Upper lobe of left lung (tissue), 6 donors: ENCODE data around the gene RNU6-9. TPM values are rescaled to one million over a fixed set of nuclear protein-coding genes. Genes with fewer than 3 reads are reported as not detected.

Source experiments
- ATAC-seq, 2 donors: fragments of 200-7000 bp; cut with Tn5 transposase; one replicate each; pipeline ENCODE4 v1.9.1; 2022; ENCODE audit warnings: mild to moderate bottlenecking in 2 of 2, moderate library complexity in 2 of 2; ENCODE audit not compliant: low FRiP score in 2 of 2
- DNase-seq, 2 donors: peaks; one replicate each; pipeline ENCODE4 v3.0.0-alpha.2; 2019 to 2020
- H3K27ac ChIP-seq, 4 donors: fragments of 200-600 bp; sonication (generic); one replicate each; pipeline ENCODE4 v1.5.1; 2016 to 2019
- H3K27me3 ChIP-seq, 4 donors: fragments of 200-600 bp; sonication (generic); one replicate each; pipeline ENCODE4 v1.5.1; 2017 to 2019
- H3K36me3 ChIP-seq, 4 donors: fragments of 200-600 bp; sonication (generic); one replicate each; pipeline ENCODE4 v1.5.1; 2016 to 2019
- H3K4me1 ChIP-seq, 4 donors: fragments of 200-600 bp; sonication (generic); one replicate each; pipeline ENCODE4 v1.5.1; 2018 to 2019
- H3K4me3 ChIP-seq, 4 donors: fragments of 200-600 bp; sonication (generic); one replicate each; pipeline ENCODE4 v1.5.1; 2017 to 2019; ENCODE audit warnings: mild to moderate bottlenecking in 2 of 4, moderate library complexity in 1 of 4
- H3K9me3 ChIP-seq, 4 donors: fragments of 200-600 bp; sonication (generic); one replicate each; pipeline ENCODE4 v1.5.1; 2018 to 2019
- EP300 ChIP-seq, 4 donors: sonication (generic); formaldehyde crosslinking; IDR thresholded peaks; one replicate each; pipeline ENCODE4 v1.5.1; 2017; ENCODE audit warnings: antibody characterized with exemption in 4 of 4, control low read depth in 2 of 4
- POLR2A ChIP-seq, 4 donors: fragments of 450-650 bp; IDR thresholded peaks; one replicate each; pipeline ENCODE4 v1.5.1; 2016 to 2017; ENCODE audit warnings: antibody characterized with exemption in 4 of 4, mild to moderate bottlenecking in 2 of 4
- POLR2AphosphoS5 ChIP-seq, 2 donors: sonication (generic); formaldehyde crosslinking; IDR thresholded peaks; one replicate each; pipeline ENCODE4 v1.5.1; 2017; ENCODE audit warnings: antibody characterized with exemption in 2 of 2
- WGBS, 2 donors: methylation state at CpG; one replicate each; pipeline ENCODE4 v1.1.5; 2017 to 2018; 5-methylcytosine and 5-hydroxymethylcytosine counted together
- total RNA-seq, 6 donors: library from RNA; depleted of rRNA in 4 of 6; stranded (reverse); fragments of >200 nt in 4 of 6; gene quantifications; one replicate each; pipeline versions ENCODE4 v1.1.0 to v1.2.1, GENCODE V29; 2016 to 2021
- TF ChIP-seq, protein P1 (sequence below), 6 experiments: fragments of 450-650 bp in 4 of 6; fragments of 200-600 bp in 2 of 6; sonication (generic) in 2 of 6; IDR thresholded peaks; one replicate each; pipeline ENCODE4 v1.5.1; 2016 to 2019; ENCODE audit warnings: antibody characterized with exemption in 6 of 6
- donor health status: DM: no; HTN: no; CAD: no; lungs with moderate emphysema.
- donor health status: DM: no; HTN: yes; CAD: no; lungs with severe emphysema.

RNU6-9 gene
- total RNA-seq, 6 donors from 2014 or later: not detected

- H3K27ac ChIP-seq: peak overlapping the region; percentile 86 to 97 (median 88)
- DNase-seq: peak; percentile 85 to 92
- TF ChIP-seq POLR2AphosphoS5 (IDR thresholded peaks at IDR 0.05) (no peak), EP300 (IDR thresholded peaks at IDR 0.05) (no peak), POLR2A (IDR thresholded peaks at IDR 0.05) (no peak)
- TF ChIP-seq, protein P1, sequence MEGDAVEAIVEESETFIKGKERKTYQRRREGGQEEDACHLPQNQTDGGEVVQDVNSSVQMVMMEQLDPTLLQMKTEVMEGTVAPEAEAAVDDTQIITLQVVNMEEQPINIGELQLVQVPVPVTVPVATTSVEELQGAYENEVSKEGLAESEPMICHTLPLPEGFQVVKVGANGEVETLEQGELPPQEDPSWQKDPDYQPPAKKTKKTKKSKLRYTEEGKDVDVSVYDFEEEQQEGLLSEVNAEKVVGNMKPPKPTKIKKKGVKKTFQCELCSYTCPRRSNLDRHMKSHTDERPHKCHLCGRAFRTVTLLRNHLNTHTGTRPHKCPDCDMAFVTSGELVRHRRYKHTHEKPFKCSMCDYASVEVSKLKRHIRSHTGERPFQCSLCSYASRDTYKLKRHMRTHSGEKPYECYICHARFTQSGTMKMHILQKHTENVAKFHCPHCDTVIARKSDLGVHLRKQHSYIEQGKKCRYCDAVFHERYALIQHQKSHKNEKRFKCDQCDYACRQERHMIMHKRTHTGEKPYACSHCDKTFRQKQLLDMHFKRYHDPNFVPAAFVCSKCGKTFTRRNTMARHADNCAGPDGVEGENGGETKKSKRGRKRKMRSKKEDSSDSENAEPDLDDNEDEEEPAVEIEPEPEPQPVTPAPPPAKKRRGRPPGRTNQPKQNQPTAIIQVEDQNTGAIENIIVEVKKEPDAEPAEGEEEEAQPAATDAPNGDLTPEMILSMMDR (IDR thresholded peaks at IDR 0.05): no peak
These were observed 33.5 kb downstream of the RNU6-9 start for GRCh38 chr19:926589-927350.

GRCh38 chr19:927351-927779, 34.1 kb downstream of the RNU6-9 start:
- Histone ChIP-seq H3K4me1 (peaks cover 30 to 46% (median 39%) of the 10 kb centered on the region in 4 donors), H3K4me3 (peak overlapping the region; percentile 90 to 97 (median 96))
- 5 to 10% methylated on average over 4 to 5 of the region's 15 CpGs for WGBS, 2 donors

More at GRCh38 chr19:926589-927350, 33.5 kb downstream of the RNU6-9 start:
- WGBS, 2 donors: 0% methylated on average over 29 to 35 of the region's 52 CpGs
- Histone ChIP-seq H3K9me3 (no peaks in the 10 kb centered on the region), H3K4me1 (peaks cover 29 to 43% (median 34%) of the 10 kb centered on the region in 4 donors), H3K27me3 (no peaks in the 10 kb centered on the region), H3K4me3 (peak overlapping the region; percentile 90 to 97 (median 96)), H3K36me3 (peaks cover 0 to 18% (median 9%) of the 10 kb centered on the region in 4 donors)
- peak; percentile 44 to 54 for ATAC-seq

GRCh38 chr19:927780-928401, 34.6 kb downstream of the RNU6-9 start:
- DNase-seq: no peak
- Histone ChIP-seq H3K4me3 (peak overlapping the region in 3 of 4 donors; percentile 90 to 97 (median 97)), H3K27me3 (no peaks in the 10 kb centered on the region), H3K36me3 (peaks cover 0 to 18% (median 11%) of the 10 kb centered on the region in 4 donors), H3K9me3 (no peaks in the 10 kb centered on the region), H3K27ac (peak overlapping the region; percentile 86 to 97 (median 88)), H3K4me1 (peaks cover 36 to 52% (median 44%) of the 10 kb centered on the region in 4 donors)
- TF ChIP-seq, protein P1 (IDR thresholded peaks at IDR 0.05): no peak
- TF ChIP-seq POLR2AphosphoS5 (IDR thresholded peaks at IDR 0.05) (no peak), POLR2A (IDR thresholded peaks at IDR 0.05) (no peak)
- 20 to 74% methylated on average over 1 to 7 of the region's 12 CpGs for WGBS, 2 donors
- peak in 1 of 2 donors; percentile 12 for ATAC-seq

More at GRCh38 chr19:927351-927779, 34.1 kb downstream of the RNU6-9 start:
- Histone ChIP-seq H3K27ac (peak overlapping the region; percentile 86 to 97 (median 88)), H3K27me3 (no peaks in the 10 kb centered on the region), H3K9me3 (no peaks in the 10 kb centered on the region), H3K36me3 (peaks cover 0 to 18% (median 9%) of the 10 kb centered on the region in 4 donors)
- ATAC-seq (no peak), DNase-seq (no peak)
- TF ChIP-seq EP300 (IDR thresholded peaks at IDR 0.05) (no peak), POLR2AphosphoS5 (IDR thresholded peaks at IDR 0.05) (no peak), POLR2A (IDR thresholded peaks at IDR 0.05) (no peak)
- TF ChIP-seq, protein P1 (IDR thresholded peaks at IDR 0.05): no peak

DNA sequence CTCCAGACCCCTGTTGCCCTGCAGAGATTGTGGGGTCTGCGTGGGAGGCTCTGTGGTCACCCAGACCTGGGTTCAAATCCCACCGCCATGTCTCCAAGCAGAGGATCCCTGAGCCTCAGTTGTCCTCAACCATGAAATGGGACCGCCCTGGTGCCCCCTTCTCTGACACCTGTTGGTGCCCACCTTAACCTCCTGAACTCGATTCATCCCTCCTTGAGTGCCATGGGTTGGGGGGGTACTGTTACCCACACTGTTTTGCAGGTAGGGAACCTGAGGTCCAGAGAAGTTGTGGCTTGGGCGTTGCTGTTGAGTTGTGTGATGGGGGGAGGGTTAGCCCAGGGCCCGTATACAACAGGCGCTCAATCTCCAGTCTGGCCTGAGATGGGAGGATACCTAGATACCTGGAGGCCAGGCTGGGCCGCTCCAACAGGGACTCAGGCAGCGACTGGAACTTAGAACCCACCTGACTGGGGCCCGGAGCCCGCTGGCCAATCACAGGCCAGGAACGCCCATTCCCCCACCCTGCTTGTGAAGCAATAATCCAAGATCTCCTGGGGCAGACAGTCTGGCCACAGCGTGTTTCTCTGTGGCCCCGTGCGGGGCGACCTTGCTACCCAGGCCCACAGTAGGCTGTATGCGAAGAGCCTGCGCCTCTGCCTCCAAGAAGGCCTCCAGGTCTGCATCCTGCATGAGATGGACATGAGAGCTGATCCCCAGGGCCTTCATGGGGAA, 35.4 kb downstream of the RNU6-9 start:
- Histone ChIP-seq H3K36me3 (peaks cover 0 to 18% (median 11%) of the 10 kb centered on the region in 4 donors), H3K4me3 (no peak overlapping the region), H3K4me1 (peaks cover 43 to 59% (median 51%) of the 10 kb centered on the region in 4 donors), H3K9me3 (no peaks in the 10 kb centered on the region), H3K27ac (peak overlapping the region in 3 of 4 donors; percentile 86 to 97 (median 88)), H3K27me3 (no peaks in the 10 kb centered on the region)
- DNase-seq (peak; percentile 79 to 80), ATAC-seq (no peak)
- TF ChIP-seq, protein P1 (IDR thresholded peaks at IDR 0.05): no peak
- no peak for TF ChIP-seq POLR2AphosphoS5 (IDR thresholded peaks at IDR 0.05)
- TF ChIP-seq EP300 (IDR thresholded peaks at IDR 0.05): no peak
- TF ChIP-seq POLR2A (IDR thresholded peaks at IDR 0.05): no peak
- 83 to 86% methylated on average over 12 to 16 of the region's 18 CpGs for WGBS, 2 donors
